HG02884 (cell line): ENCODE measurements around the gene RASSF8.
"Not testable (repeated sequence)": the region's sequence is repeated elsewhere in the genome, so short reads cannot be mapped to it uniquely, and the experiment has no call there.

ENCODE experiments used
- ATAC-seq: cut with Tn5 transposase; IDR thresholded peaks from one replicate; pipeline ENCODE4 v1.9.1; 2021; ENCODE audit warnings: mild to moderate bottlenecking, moderate library complexity; ENCODE audit not compliant: unreplicated experiment

The RASSF8 gene

GRCh38 chr12:26055087-26055486 lies 96.6 kb downstream of the RASSF8 start:
- ATAC-seq: no peak

GRCh38 chr12:26056335-26056734 lies 97.9 kb downstream of the RASSF8 start:
- ATAC-seq: no peak

- not testable (repeated sequence) for ATAC-seq
These were observed 98.8 kb downstream of the RASSF8 start for GRCh38 chr12:26057271-26057670.

GRCh38 chr12:26058308-26058707 lies 99.8 kb downstream of the RASSF8 start:
- peak; percentile 36 for ATAC-seq

- ATAC-seq: peak; percentile 74
These were observed 100.3 kb downstream of the RASSF8 start for GRCh38 chr12:26058818-26059217.

GRCh38 chr12:26062006-26062405 lies 103.5 kb downstream of the RASSF8 start:
- no peak for ATAC-seq

- no peak for ATAC-seq
These were observed 104.1 kb downstream of the RASSF8 start for GRCh38 chr12:26062566-26062965.

GRCh38 chr12:26065451-26065850 lies 107.0 kb downstream of the RASSF8 start:
- no peak for ATAC-seq

GRCh38 chr12:26068503-26068902 lies 110.0 kb downstream of the RASSF8 start:
- no peak for ATAC-seq

- ATAC-seq: no peak
These were observed 111.3 kb downstream of the RASSF8 start for GRCh38 chr12:26069796-26070195.

- no peak for ATAC-seq
These were observed 119.6 kb downstream of the RASSF8 start for GRCh38 chr12:26077915-26078702.

- ATAC-seq: no peak
These were observed 122.4 kb downstream of the RASSF8 start for GRCh38 chr12:26080911-26081310.

- ATAC-seq: no peak
These were observed 128.5 kb downstream of the RASSF8 start for GRCh38 chr12:26086936-26087335.

- peak; percentile 100 for ATAC-seq
These were observed 130.5 kb downstream of the RASSF8 start for GRCh38 chr12:26088998-26089397.

- no peak for ATAC-seq
These were observed 132.5 kb downstream of the RASSF8 start for GRCh38 chr12:26090836-26091510.

- no peak for ATAC-seq
These were observed 133.3 kb downstream of the RASSF8 start for GRCh38 chr12:26091822-26092221.

GRCh38 chr12:26092346-26093105 lies 134.0 kb downstream of the RASSF8 start:
- ATAC-seq: no peak

GRCh38 chr12:26095186-26095585 lies 136.7 kb downstream of the RASSF8 start:
- ATAC-seq: no peak

GRCh38 chr12:26096036-26096435 lies 137.6 kb downstream of the RASSF8 start:
- ATAC-seq: no peak

GRCh38 chr12:26097046-26097878 lies 138.8 kb downstream of the RASSF8 start:
- ATAC-seq: peak; percentile 70
